ENCODE data around the gene ARHGAP1. TPM values are rescaled to one million over a fixed set of nuclear protein-coding genes. Genes with fewer than 3 reads are reported as not detected.
A peak's percentile ranks its signal among the peaks of the same experiment; 100 is the strongest.

The ARHGAP1 gene
- total RNA-seq, 1 donor from 2014 or later = 58.0 TPM

GRCh38 chr11:46706886-46707285, 6.5 kb upstream of the ARHGAP1 start:
- intact Hi-C loops (cut with micrococcal nuclease) = loop anchor here (10.0 kb wide), 3 partner anchors 698 to 1762 kb away; partner anchors contain the start of gene SLC39A13
- CTCF ChIA-PET = no interaction called here
- H3K4me1 Mint-ChIP-seq = peaks cover 13% of the 10 kb centered on the region
- DNase-seq = no peak
- H3K36me3 Mint-ChIP-seq (ENCODE audit: low read depth) = peaks cover 52% of the 10 kb centered on the region
- H3K27ac Mint-ChIP-seq = no peak overlapping the region
- no peaks in the 10 kb centered on the region for H3K27me3 Mint-ChIP-seq
- POLR2A ChIA-PET = no interaction called here
- TF ChIP-seq CTCF (IDR thresholded peaks at IDR 0.05) = no peak
- ATAC-seq (ENCODE audit: low read depth) = no peak
- H3K4me3 Mint-ChIP-seq = no peak overlapping the region
- H3K9me3 Mint-ChIP-seq = no peaks in the 10 kb centered on the region

GRCh38 chr11:46705070-46705688, 4.8 kb upstream of the ARHGAP1 start:
- no peaks in the 10 kb centered on the region for H3K27me3 Mint-ChIP-seq
- H3K36me3 Mint-ChIP-seq (ENCODE audit: low read depth) = peaks cover 66% of the 10 kb centered on the region
- intact Hi-C loops (cut with micrococcal nuclease) = loop anchor here (10.0 kb wide), 3 partner anchors 700 to 1760 kb away; partner anchors contain the start of gene SLC39A13
- CTCF ChIA-PET = no interaction called here
- no peak overlapping the region for H3K4me3 Mint-ChIP-seq
- DNase-seq (no peak), ATAC-seq (ENCODE audit: low read depth) (no peak)
- H3K9me3 Mint-ChIP-seq = no peaks in the 10 kb centered on the region
- POLR2A ChIA-PET = no interaction called here
- H3K27ac Mint-ChIP-seq = no peak overlapping the region
- no peak for TF ChIP-seq CTCF (IDR thresholded peaks at IDR 0.05)
- peaks cover 28% of the 10 kb centered on the region for H3K4me1 Mint-ChIP-seq

DNA sequence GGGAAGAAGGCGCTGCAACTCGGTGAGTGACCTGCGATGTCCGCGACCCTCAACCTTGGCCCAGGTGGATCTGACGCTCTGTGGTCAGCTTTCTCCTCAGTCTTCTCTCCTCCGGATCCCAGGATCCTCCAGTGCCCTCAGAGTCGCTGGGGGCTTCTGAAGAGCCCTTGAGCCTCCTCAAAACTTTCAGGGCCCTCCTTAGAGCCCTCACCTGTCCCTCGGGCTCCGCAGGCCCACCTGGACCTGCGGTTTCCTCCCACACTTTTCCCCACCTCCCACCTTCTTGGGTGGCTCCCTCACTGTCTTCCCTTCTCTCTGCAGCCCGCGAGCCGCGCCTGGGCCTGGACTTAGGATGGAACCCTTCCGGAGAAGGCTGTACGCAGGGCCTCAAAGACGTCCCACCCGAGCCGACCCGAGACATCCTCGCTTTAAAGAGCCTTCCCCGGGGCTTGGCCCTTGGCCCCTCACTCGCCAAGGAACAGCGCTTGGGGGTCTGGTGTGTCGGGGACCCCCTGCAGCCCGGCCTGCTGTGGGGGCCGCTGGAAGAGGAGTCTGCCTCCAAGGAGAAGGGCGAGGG, 747 bp upstream of the ARHGAP1 start:
- CTCF ChIA-PET = interaction anchor here (0.8 kb wide), 1 partner anchor 547 kb away, joined by 3 read pairs; the partner anchor contains the start of gene ACP2
- DNase-seq (no peak), ATAC-seq (ENCODE audit: low read depth) (no peak)
- Mint-ChIP-seq H3K27me3 (no peaks in the 10 kb centered on the region), H3K4me3 (peak overlapping the region; percentile 99), H3K9me3 (no peaks in the 10 kb centered on the region), H3K36me3 (ENCODE audit: low read depth) (peaks cover 61% of the 10 kb centered on the region), H3K27ac (peak overlapping the region; percentile 95), H3K4me1 (peaks cover 51% of the 10 kb centered on the region)
- intact Hi-C loops (cut with micrococcal nuclease) = loop anchor here (5.0 to 10.0 kb wide), 4 partner anchors 146 to 1756 kb away; partner anchors contain the start of genes CKAP5 and SLC39A13
- TF ChIP-seq CTCF (IDR thresholded peaks at IDR 0.05) = no peak
- POLR2A ChIA-PET = interaction anchor here (0.6 to 1.7 kb wide), 10 partner anchors 10 to 1014 kb away, joined by 3 to 16 read pairs (median 5); partner anchors contain the start of genes AGBL2, AMBRA1, ATG13 and CSTPP1

- intact Hi-C loops (cut with micrococcal nuclease) = no loop called here
- DNase-seq (no peak), ATAC-seq (ENCODE audit: low read depth) (no peak)
- Mint-ChIP-seq H3K36me3 (ENCODE audit: low read depth) (peaks cover 61% of the 10 kb centered on the region), H3K9me3 (no peaks in the 10 kb centered on the region), H3K4me1 (peaks cover 54% of the 10 kb centered on the region), H3K27ac (no peak overlapping the region), H3K4me3 (no peak overlapping the region), H3K27me3 (no peaks in the 10 kb centered on the region)
- ChIA-PET POLR2A (no interaction called here), CTCF (no interaction called here)
- TF ChIP-seq CTCF (IDR thresholded peaks at IDR 0.05) = no peak
Observed at GRCh38 chr11:46698597-46698996, 1.8 kb downstream of the ARHGAP1 start.

- ChIA-PET CTCF (no interaction called here), POLR2A (interaction anchor here (1.6 kb wide), 1 partner anchor 104 kb away, joined by 4 read pairs; the partner anchor contains the start of gene AMBRA1)
- no peak for ATAC-seq (ENCODE audit: low read depth)
- intact Hi-C loops (cut with micrococcal nuclease) = no loop called here
- no peak for DNase-seq
- Mint-ChIP-seq H3K4me3 (peak overlapping the region; percentile 1), H3K4me1 (peaks cover 47% of the 10 kb centered on the region), H3K36me3 (ENCODE audit: low read depth) (peaks cover 61% of the 10 kb centered on the region), H3K9me3 (no peaks in the 10 kb centered on the region), H3K27me3 (no peaks in the 10 kb centered on the region), H3K27ac (no peak overlapping the region)
- no peak for TF ChIP-seq CTCF (IDR thresholded peaks at IDR 0.05)
Observed at GRCh38 chr11:46697723-46698122, 2.7 kb downstream of the ARHGAP1 start.
